Activated naive CD8-positive, alpha-beta T cell treated with anti-CD3 and anti-CD28 coated beads, Interleukin-2, amount 50 U/mL, for 24 hours (primary cell): ENCODE data around the gene TMEM8B.

ENCODE experiments used
- ATAC-seq: fragments of 150-1000 bp; cut with Tn5 transposase; one replicate; pipeline ENCODE4 v1.10.0; 2021
- DNase-seq: peaks from one replicate; pipeline ENCODE4 v3.0.0; 2021
- H3K27ac Mint-ChIP-seq: one replicate; pipeline ENCODE4 v1.8.0; 2021; ENCODE audit warnings: mild to moderate bottlenecking, mixed read lengths
- H3K27me3 Mint-ChIP-seq: one replicate; pipeline ENCODE4 v1.8.0; 2021; ENCODE audit warnings: mixed read lengths
- H3K36me3 Mint-ChIP-seq: one replicate; pipeline ENCODE4 v1.8.0; 2021; ENCODE audit warnings: low read depth, mixed read lengths
- H3K4me1 Mint-ChIP-seq: one replicate; pipeline ENCODE4 v1.8.0; 2021; ENCODE audit warnings: mixed read lengths
- H3K4me3 Mint-ChIP-seq: one replicate; pipeline ENCODE4 v1.8.0; 2021; ENCODE audit warnings: mild to moderate bottlenecking, moderate library complexity, mixed read lengths
- H3K9me3 Mint-ChIP-seq: one replicate; pipeline ENCODE4 v1.8.0; 2021; ENCODE audit warnings: mixed read lengths

Gene TMEM8B, protein sequence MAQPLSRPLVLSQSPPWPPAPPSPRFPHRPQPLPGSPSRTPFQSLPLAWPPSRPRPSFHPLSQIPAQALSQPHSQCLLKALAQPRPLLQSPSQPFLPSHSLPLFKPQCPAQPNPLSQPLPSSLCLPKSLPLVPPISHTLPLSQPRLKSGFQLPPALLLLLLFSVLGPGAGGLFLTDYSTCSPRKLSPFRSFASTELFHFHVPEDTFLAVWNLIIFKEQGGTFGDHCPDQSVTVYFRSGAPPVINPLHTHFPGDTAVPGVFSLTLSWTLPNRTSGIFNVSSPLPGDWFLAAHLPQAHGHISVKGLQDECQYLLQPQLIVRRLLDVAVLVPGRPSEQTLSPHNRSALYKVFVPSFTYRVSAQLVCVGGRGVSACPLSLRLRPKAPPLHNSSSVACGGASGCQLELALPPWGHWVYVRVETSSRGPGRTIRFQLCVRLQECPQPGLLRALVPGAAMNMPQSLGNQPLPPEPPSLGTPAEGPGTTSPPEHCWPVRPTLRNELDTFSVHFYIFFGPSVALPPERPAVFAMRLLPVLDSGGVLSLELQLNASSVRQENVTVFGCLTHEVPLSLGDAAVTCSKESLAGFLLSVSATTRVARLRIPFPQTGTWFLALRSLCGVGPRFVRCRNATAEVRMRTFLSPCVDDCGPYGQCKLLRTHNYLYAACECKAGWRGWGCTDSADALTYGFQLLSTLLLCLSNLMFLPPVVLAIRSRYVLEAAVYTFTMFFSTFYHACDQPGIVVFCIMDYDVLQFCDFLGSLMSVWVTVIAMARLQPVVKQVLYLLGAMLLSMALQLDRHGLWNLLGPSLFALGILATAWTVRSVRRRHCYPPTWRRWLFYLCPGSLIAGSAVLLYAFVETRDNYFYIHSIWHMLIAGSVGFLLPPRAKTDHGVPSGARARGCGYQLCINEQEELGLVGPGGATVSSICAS

DNA sequence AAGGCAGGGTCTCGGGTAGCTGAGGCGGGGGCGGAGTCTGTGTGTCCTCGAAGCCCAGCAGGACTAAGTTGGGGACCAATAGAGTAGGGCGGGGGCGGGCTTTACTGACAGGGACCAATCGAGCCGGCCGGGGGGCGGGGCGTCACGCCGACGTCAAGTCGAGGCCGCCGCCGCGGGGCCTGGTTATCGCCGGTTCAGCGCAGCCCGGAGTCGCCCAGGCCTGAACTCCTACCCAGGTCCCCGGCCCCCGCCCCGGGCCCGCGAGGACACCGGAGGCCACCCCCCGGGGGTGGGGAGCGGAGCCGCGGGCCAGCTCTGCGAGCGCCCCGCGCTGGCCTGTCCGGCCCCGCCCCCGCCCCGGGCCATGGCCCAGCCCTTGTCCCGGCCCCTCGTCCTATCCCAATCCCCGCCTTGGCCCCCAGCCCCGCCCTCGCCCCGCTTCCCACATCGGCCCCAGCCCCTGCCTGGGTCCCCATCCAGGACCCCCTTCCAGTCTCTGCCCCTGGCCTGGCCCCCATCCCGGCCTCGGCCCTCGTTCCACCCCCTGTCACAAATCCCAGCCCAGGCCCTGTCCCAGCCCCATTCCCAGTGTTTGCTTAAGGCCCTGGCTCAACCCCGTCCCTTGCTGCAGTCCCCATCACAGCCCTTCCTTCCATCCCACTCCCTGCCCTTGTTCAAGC lies at the start of gene TMEM8B:
Gene TMEM8B, plus strand, starts transcription at position 145 of the 680 bp plus-strand sequence. Its CDS starts 220 bp downstream, at position 365.
- DNase-seq = peak; percentile 96
- peaks cover 21% of the 10 kb centered on the region for H3K4me1 Mint-ChIP-seq
- ATAC-seq = peak; percentile 89
- peak within 1 kb of the TSS; percentile 68 for H3K27ac Mint-ChIP-seq
- peaks cover 2% of the 10 kb centered on the region for H3K27me3 Mint-ChIP-seq
- H3K36me3 Mint-ChIP-seq = no peaks in the 10 kb centered on the region
- H3K4me3 Mint-ChIP-seq = peak within 1 kb of the TSS; percentile 88
- no peaks in the 10 kb centered on the region for H3K9me3 Mint-ChIP-seq

DNA sequence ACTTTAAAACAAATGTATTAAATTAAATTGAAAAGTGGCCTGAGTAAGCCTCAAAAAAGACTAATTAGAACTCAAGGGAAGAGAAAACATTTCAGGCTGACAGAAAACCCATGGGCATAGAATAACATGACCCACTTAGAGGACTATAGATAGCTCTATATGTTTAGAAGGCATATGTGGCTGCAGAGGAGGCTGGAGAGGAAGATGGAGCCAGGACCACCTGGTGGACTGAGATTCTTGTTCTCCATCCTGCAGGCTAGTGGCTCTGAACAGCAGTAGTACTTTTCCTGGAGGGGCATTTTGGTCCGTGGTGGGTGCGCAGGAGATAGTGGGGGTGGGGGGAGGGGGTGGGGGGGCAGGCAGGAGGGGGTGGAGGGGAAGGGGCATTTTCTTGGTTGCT lies 48.0 kb upstream of the TMEM8B start:
- no peak overlapping the region for H3K4me3 Mint-ChIP-seq
- no peak overlapping the region for H3K27ac Mint-ChIP-seq

DNA sequence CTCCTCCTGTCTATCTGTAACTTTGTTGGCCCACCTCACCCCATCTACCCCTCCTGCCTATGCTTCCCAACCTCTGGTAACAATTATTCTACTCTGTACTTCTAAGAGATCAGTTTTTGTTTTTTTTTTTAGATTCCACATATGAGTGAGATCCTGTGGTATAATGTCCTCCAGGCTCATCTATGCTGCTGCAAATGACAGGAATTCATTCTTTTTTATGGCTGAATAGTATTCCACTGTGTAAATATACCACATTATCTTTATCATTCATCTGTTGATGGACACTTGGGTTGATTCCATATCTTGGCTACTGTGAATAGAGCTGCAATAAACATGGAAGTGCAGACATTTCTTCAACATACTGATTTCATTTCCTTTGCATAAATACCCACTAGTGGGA lies 45.6 kb upstream of the TMEM8B start:
- ATAC-seq (no peak), DNase-seq (no peak)
- no peaks in the 10 kb centered on the region for H3K4me1 Mint-ChIP-seq
- H3K9me3 Mint-ChIP-seq = peaks cover 4% of the 10 kb centered on the region
- H3K36me3 Mint-ChIP-seq = peaks cover 32% of the 10 kb centered on the region
- H3K27me3 Mint-ChIP-seq = no peaks in the 10 kb centered on the region
- no peak overlapping the region for H3K27ac Mint-ChIP-seq
- H3K4me3 Mint-ChIP-seq = no peak overlapping the region

More for the DNA sequence above, 48.0 kb upstream of the TMEM8B start:
- DNase-seq = no peak
- no peaks in the 10 kb centered on the region for H3K27me3 Mint-ChIP-seq
- peaks cover 4% of the 10 kb centered on the region for H3K9me3 Mint-ChIP-seq
- ATAC-seq = no peak
- no peaks in the 10 kb centered on the region for H3K4me1 Mint-ChIP-seq
- H3K36me3 Mint-ChIP-seq = peaks cover 31% of the 10 kb centered on the region

DNA sequence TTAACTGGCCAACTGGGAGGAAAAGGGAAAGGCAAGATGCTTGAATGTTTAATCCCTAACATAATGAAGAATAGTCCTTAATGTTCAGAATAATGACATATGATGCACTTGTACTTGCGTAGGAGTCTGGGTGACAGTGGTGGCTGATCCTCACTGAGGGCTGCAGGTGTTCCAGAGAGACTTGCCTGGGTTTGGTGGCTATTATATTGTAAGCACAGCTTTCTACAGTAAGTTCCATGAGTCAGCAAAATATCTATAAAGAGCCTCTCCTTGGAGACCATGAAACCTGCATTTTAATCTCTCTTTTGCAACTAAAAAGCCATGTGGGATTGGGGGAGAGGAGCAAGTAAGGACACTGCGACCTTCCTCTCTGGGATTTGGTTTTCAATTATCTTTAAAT lies 39.5 kb upstream of the TMEM8B start:
- Mint-ChIP-seq H3K36me3 (peaks cover 13% of the 10 kb centered on the region), H3K9me3 (no peaks in the 10 kb centered on the region), H3K27ac (no peak overlapping the region), H3K27me3 (no peaks in the 10 kb centered on the region), H3K4me3 (no peak overlapping the region), H3K4me1 (no peaks in the 10 kb centered on the region)
- ATAC-seq = no peak
- DNase-seq = no peak

DNA sequence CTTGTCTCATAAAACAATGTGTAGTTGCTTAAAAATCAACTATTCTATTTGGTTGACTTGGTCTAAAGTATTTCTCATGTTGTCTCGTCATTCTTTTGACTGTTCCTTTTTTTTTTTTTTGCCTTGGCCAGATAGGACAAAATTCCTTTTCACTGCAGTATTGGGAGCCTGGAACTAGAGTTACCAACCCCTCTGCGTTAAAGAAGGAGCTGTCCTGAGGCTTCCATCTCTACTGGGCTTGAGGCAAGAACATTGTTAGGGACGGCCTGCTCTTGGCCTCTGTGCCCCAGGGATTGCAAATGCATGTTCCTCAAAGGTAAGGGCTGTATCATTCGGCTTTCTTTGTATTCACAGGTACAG lies 39.0 kb upstream of the TMEM8B start:
- ATAC-seq = no peak
- H3K9me3 Mint-ChIP-seq = no peaks in the 10 kb centered on the region
- no peak overlapping the region for H3K27ac Mint-ChIP-seq
- DNase-seq = no peak
- H3K36me3 Mint-ChIP-seq = peaks cover 10% of the 10 kb centered on the region
- no peaks in the 10 kb centered on the region for H3K4me1 Mint-ChIP-seq
- no peak overlapping the region for H3K4me3 Mint-ChIP-seq
- no peaks in the 10 kb centered on the region for H3K27me3 Mint-ChIP-seq

DNA sequence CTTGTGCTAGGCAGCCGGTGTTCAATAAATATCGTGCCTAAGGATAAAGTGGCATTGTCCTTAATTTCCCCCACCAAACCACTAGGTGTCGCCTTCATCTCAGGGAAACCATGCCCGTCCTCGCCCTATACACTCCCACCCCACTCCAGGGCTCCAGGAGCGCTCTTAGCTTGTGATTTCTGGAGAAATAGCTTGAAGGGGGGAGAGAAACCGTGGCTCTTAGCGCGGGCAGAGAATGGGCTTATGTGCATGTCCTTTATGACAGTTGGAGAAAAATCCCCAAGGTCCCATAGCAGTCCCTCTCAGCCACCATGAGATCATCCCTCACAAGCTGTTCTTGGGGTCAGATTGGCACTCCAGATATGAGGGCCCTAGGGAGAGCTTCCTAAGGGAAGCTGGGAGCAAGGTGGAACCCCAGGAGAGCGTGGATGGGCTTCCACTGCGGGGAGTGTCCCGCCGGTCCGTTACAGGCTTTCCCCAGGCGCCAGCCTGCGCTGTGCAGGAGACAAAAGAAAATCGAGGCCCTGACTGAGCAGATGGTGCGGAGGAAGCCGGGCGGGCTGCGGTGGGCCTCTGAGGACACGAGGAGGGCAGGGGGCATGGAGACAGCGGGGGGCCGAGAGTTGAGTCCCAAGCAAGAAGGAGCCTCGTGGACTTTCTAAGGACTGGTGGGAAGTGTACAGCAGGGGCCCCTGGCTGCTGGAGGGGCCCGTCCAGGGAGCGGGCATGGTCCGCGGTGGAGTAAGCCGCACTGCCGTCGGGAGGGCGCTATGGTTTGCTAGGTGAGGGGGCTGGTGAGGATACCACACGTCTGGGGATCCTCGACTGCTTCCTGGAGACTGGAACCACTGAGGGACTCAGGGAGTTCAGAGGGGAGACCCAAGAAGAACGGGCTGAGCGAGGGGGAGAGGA lies 38.4 kb upstream of the TMEM8B start:
- Mint-ChIP-seq H3K36me3 (peaks cover 9% of the 10 kb centered on the region), H3K4me1 (no peaks in the 10 kb centered on the region), H3K27me3 (no peaks in the 10 kb centered on the region), H3K9me3 (no peaks in the 10 kb centered on the region), H3K27ac (no peak overlapping the region), H3K4me3 (no peak overlapping the region)
- peak; percentile 50 for DNase-seq
- ATAC-seq = peak; percentile 81

DNA sequence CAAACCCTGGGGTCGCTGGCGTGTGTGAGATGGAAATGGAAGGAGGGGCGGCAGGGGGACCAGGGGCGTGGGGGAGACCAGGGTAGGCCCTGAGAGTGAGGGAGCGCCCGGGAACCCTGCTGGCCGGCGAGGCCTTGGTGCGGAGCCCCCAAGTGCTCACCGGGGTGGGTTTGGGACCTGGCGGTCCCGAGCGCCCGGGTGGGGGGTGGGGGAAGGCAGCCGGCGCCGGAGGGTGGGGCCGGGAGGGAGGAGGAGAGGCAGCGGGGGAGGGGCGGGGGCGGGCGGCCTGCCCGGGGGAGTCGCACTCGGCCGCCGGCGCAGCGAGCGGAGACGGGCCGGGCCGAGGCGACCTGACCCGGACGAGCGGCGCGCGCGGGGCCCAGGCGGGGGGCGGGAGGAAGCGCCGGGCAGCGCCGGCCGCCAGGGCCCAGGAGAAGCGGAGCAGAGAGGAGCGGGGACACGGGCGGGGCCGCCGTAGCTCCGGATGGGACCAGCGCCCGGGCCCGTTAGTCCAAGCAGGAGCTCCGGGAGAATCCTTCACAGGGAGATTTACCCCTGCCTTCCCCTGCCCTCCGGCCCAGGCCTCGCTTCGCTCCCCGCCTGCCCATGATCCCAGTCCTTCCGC lies 37.6 kb upstream of the TMEM8B start, which contains the start of gene NPR2:
Gene NPR2, plus strand, starts transcription at position 295 of the 625 bp plus-strand sequence. CDS start 818 bp downstream, outside the sequence.
- H3K9me3 Mint-ChIP-seq = no peaks in the 10 kb centered on the region
- ATAC-seq (no peak), DNase-seq (no peak)
- H3K4me3 Mint-ChIP-seq = no peak within 1 kb of the TSS
- H3K4me1 Mint-ChIP-seq = no peaks in the 10 kb centered on the region
- H3K36me3 Mint-ChIP-seq = peaks cover 6% of the 10 kb centered on the region
- no peaks in the 10 kb centered on the region for H3K27me3 Mint-ChIP-seq
- H3K27ac Mint-ChIP-seq = no peak within 1 kb of the TSS

DNA sequence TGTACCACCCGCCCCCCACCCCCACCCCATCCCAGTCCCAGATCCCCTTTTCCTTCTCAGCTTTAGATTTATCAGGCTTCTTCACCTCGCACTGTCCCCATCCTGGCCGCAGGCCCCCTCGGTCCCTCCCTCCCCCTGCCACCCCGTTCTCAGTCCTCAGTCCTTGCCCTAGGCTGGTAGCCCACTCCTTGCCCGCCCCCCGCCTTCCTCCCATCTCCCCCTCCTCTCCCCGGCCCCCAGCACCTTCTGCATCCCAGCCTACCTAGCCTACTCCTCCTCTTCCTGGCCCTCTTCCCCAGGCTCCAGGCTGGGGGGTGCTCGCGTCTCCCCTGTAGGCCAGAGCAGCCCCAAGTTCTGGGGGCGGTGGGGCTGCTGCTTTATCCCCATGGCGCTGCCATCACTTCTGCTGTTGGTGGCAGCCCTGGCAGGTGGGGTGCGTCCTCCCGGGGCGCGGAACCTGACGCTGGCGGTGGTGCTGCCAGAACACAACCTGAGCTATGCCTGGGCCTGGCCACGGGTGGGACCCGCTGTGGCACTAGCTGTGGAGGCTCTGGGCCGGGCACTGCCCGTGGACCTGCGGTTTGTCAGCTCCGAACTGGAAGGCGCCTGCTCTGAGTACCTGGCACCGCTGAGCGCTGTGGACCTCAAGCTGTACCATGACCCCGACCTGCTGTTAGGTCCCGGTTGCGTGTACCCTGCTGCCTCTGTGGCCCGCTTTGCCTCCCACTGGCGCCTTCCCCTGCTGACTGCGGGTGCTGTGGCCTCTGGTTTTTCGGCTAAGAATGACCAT lies 36.8 kb upstream of the TMEM8B start:
- H3K4me3 Mint-ChIP-seq = no peak overlapping the region
- ATAC-seq = no peak
- H3K27me3 Mint-ChIP-seq = no peaks in the 10 kb centered on the region
- peaks cover 4% of the 10 kb centered on the region for H3K36me3 Mint-ChIP-seq
- DNase-seq = no peak
- H3K27ac Mint-ChIP-seq = no peak overlapping the region
- H3K9me3 Mint-ChIP-seq = no peaks in the 10 kb centered on the region
- peaks cover 3% of the 10 kb centered on the region for H3K4me1 Mint-ChIP-seq

DNA sequence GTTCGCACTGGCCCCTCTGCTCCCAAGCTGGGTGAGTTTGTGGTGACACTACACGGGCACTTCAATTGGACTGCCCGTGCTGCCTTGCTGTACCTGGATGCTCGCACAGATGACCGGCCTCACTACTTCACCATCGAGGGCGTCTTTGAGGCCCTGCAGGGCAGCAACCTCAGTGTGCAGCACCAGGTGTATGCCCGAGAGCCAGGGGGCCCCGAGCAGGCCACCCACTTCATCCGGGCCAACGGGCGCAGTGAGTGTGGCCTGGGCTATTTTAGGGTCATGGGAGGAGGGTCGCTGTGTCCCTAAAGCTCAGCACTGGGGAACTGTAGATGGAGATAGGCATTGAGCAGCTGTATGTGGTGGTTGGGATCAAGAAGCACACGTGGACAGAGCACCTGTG lies 36.2 kb upstream of the TMEM8B start:
- no peak overlapping the region for H3K27ac Mint-ChIP-seq
- peaks cover 7% of the 10 kb centered on the region for H3K4me1 Mint-ChIP-seq
- H3K9me3 Mint-ChIP-seq = no peaks in the 10 kb centered on the region
- ATAC-seq = no peak
- DNase-seq = no peak
- no peaks in the 10 kb centered on the region for H3K27me3 Mint-ChIP-seq
- H3K4me3 Mint-ChIP-seq = no peak overlapping the region
- peaks cover 4% of the 10 kb centered on the region for H3K36me3 Mint-ChIP-seq

DNA sequence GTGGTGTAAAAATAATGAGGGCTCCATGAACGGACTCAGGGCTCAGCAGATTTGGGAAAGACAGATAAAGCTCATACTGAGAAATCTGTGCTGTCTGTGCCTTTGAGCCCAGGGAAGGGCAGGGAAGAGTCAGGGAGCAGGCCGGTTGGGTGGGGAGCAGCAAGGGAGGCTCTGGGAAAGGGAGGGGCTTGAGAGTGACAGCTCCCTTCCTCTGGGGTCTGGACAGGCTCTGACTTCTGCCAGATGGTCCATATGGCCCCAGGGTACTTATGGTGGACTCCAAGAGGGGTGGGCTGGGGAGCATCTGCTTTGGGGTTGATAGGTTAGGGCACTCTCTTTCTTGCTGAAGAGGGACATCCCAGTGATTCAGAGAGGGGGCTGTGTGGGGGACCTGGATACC lies 35.6 kb upstream of the TMEM8B start:
- no peak overlapping the region for H3K4me3 Mint-ChIP-seq
- ATAC-seq (no peak), DNase-seq (no peak)
- H3K9me3 Mint-ChIP-seq = no peaks in the 10 kb centered on the region
- H3K27ac Mint-ChIP-seq = no peak overlapping the region
- H3K27me3 Mint-ChIP-seq = no peaks in the 10 kb centered on the region
- H3K4me1 Mint-ChIP-seq = peaks cover 11% of the 10 kb centered on the region
- peaks cover 4% of the 10 kb centered on the region for H3K36me3 Mint-ChIP-seq

DNA sequence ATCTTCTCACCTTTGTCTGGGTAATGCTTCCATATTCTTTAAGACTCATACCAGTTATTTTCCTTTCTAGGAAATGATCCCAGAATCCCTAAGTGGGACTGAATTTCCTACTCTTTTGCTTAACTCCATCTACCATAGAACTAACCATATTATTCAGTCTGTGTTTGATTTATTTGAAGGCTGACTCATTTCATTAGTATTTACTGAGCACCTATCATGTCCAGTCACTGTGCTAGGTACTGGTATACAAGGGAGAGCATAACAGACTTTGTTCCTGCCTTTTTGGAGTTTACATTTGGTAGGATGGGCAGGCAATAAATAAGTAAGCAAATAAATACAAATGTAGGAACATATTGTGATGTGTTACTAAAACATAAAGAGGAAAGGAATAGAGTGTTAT lies 33.3 kb upstream of the TMEM8B start:
- ATAC-seq = no peak
- Mint-ChIP-seq H3K4me3 (no peak overlapping the region), H3K36me3 (peaks cover 2% of the 10 kb centered on the region), H3K4me1 (peaks cover 17% of the 10 kb centered on the region), H3K9me3 (no peaks in the 10 kb centered on the region), H3K27ac (no peak overlapping the region), H3K27me3 (no peaks in the 10 kb centered on the region)
- DNase-seq = no peak

DNA sequence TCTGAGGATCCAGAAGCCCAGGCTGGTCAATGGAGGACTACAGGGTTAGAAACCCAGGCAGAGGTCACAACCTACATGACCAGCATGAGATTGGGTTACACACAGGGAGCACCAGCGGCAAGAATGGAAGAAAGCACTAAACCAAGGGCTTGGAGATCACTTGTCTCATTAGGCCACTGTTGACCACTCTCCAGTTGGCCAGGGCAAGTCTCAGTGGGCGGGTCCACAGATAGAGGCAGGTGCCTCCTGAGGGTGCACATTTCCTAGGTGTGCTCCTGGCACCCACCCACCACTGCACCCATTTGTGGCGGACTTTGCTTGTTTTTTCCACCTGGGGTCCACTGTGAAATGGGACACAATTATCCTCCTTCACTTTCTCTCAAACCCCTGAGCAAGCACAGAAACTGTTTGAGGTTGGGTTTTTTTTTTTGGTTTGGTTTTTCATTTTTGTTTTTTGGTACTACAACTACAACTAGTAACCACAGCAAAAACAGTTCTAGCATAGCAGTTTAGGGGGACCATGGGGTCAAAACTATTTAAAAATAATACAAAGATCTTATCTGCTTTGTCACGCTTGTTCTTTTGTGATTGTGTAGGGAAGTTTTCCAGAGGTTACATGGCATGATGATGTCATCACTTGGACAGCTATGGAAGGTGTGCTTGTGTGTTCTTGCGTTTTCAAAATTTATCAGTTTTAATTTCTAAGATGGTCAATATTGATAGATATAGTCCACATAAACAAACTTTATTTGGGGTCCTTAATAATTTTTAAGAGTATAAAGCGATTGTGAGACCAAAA lies 31.5 kb upstream of the TMEM8B start:
- no peak overlapping the region for H3K4me3 Mint-ChIP-seq
- DNase-seq (no peak), ATAC-seq (no peak)
- peaks cover 17% of the 10 kb centered on the region for H3K4me1 Mint-ChIP-seq
- H3K36me3 Mint-ChIP-seq = peaks cover 3% of the 10 kb centered on the region
- H3K27ac Mint-ChIP-seq = no peak overlapping the region
- no peaks in the 10 kb centered on the region for H3K27me3 Mint-ChIP-seq
- no peaks in the 10 kb centered on the region for H3K9me3 Mint-ChIP-seq
